Peyer's patch (tissue), 4 donors: ENCODE measurements around the gene DNAH14.

Experiments used
- CTCF ChIP-seq, 6 experiments: fragments of 450-650 bp in 4 of 6; fragments of 200-600 bp in 2 of 6; sonication (generic) in 1 of 6; IDR thresholded peaks; one replicate each; pipeline ENCODE4 v1.5.1; 2017 to 2019; ENCODE audit warnings: antibody characterized with exemption in 6 of 6, mild to moderate bottlenecking in 3 of 6, moderate library complexity in 1 of 6
- POLR2A ChIP-seq, 2 donors: fragments of 450-650 bp; IDR thresholded peaks; one replicate each; pipeline ENCODE4 v1.5.1; 2017; ENCODE audit warnings: antibody characterized with exemption in 2 of 2, mild to moderate bottlenecking in 2 of 2, moderate library complexity in 2 of 2

DNA sequence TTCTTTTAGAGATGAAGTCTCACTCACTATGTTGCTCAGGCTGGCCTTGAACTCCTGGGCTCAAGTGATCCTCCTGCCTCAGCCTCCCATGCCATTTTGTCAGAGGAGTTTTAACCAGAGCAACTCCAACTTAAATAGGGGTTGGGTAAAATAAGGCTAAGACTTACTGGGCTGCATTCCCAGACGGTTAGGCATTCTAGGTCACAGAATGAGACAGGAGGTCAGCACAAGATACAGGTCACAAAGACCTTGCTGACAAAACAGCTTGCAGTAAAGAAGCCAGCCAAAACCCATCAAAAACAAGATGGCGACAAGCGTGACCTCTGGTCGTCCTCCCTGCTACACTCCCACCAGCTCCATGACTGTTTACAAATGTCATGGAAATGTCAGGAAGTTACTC, 5.7 kb upstream of the DNAH14 start:
- TF ChIP-seq CTCF (IDR thresholded peaks at IDR 0.05) = no peak
- TF ChIP-seq POLR2A (IDR thresholded peaks at IDR 0.05) = no peak
